ENCODE data around the gene MEIS2. TPM values are rescaled to one million over a fixed set of nuclear protein-coding genes. Genes with fewer than 3 reads are reported as not detected.

MEIS2 gene
- total RNA-seq, 4 donors from 2014 or later = 14.8 to 28.4 (median 20.4) TPM

DNA sequence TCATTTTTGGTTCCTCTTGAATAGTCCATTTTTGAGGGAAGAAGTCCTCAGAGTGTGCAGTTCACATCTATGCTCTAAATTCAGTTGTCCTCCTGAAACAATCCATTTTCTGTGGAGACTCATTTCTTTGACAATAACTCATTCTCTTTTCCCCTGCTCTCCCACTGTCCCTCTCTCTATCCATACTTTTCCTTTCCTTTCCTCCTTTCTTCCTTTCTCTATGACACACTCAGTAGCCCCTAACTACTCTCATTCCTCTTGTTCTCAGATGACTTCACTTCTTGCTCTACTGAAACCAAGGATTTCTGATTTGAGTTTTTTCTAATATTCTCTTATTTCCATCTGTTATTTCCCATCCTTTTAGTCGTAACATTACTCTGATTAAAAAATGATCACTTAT is 16.7 kb upstream of the MEIS2 start:
- H3K4me3 ChIP-seq (replicated peaks in 1 of 3) = no peak overlapping the region
- WGBS, 2 donors = 90 to 94% methylated on average over 1 of the region's 1 CpG
- DNase-seq = no peak
- intact Hi-C loops (cut with DNase I) = no loop called here
- peaks cover under 1% of the 10 kb centered on the region for H3K27me3 ChIP-seq
- H3K27ac ChIP-seq = no peak overlapping the region
- H3K9me3 ChIP-seq = no peaks in the 10 kb centered on the region
- H3K36me3 ChIP-seq = no peaks in the 10 kb centered on the region
- TF ChIP-seq, protein P1, sequence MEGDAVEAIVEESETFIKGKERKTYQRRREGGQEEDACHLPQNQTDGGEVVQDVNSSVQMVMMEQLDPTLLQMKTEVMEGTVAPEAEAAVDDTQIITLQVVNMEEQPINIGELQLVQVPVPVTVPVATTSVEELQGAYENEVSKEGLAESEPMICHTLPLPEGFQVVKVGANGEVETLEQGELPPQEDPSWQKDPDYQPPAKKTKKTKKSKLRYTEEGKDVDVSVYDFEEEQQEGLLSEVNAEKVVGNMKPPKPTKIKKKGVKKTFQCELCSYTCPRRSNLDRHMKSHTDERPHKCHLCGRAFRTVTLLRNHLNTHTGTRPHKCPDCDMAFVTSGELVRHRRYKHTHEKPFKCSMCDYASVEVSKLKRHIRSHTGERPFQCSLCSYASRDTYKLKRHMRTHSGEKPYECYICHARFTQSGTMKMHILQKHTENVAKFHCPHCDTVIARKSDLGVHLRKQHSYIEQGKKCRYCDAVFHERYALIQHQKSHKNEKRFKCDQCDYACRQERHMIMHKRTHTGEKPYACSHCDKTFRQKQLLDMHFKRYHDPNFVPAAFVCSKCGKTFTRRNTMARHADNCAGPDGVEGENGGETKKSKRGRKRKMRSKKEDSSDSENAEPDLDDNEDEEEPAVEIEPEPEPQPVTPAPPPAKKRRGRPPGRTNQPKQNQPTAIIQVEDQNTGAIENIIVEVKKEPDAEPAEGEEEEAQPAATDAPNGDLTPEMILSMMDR (IDR thresholded peaks at IDR 0.05) = no peak
- no peak for TF ChIP-seq POLR2A (IDR thresholded peaks at IDR 0.05)
- H3K4me1 ChIP-seq = no peaks in the 10 kb centered on the region

DNA sequence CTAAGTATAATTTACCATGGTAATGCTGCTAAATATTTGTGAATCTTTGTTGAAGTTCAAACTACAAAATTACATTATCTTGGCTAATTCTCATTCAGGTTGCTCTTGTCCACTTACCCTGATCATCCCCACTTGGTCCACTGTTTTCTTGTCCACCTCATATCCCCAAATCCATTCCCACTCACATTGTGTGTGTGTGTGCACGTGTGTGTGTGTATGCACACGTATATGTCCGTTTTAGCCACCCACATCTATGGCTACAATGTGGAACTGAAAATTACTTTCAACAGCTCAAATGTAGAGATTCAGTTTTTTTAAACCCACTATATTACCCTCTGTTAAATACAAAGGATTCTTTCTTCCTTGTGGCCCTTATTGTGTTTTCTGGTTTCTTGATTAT is 15.2 kb upstream of the MEIS2 start:
- Histone ChIP-seq H3K9me3 (no peaks in the 10 kb centered on the region), H3K4me1 (peaks cover 0 to 4% of the 10 kb centered on the region in 2 donors), H3K36me3 (no peaks in the 10 kb centered on the region), H3K27me3 (peaks cover 9% of the 10 kb centered on the region), H3K27ac (no peak overlapping the region), H3K4me3 (replicated peaks in 1 of 3) (no peak overlapping the region)
- intact Hi-C loops (cut with DNase I) = no loop called here
- TF ChIP-seq, protein P1 (IDR thresholded peaks at IDR 0.05) = no peak
- no peak for TF ChIP-seq POLR2A (IDR thresholded peaks at IDR 0.05)
- no peak for DNase-seq
- WGBS, 2 donors = 95 to 99% methylated on average over 3 of the region's 3 CpGs

DNA sequence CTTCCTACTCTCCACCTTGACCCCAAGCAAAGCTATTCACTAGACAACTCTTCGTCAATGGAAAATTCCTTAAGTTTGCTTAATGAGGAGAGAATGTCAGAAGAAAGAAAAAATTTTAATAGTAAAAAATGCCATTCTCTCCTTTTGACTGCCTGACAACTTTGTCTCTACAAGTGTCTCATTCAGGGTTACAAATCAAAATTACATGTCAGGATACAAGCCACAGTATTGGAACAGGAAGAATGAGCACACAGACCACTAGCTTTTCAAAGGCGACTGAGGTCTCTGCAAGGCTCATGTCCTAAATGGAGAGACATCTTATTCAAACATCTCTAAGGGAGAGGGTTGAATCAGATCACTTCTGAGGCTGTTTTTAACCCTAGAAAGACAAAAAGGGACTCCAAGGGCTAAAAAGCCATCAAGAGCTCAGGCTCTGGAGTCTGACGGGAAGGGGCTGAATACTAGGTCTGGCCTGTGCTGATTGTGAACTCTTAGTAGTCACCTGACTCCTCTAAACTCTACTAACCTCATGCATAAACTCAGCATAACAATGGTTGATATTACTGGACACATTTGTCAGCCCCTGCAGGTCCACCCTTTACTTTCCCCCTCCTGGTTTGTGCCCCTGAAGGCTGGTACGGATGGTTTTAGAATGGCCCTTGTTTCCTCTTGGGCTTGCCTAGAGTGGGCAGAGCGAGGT is 12.8 kb upstream of the MEIS2 start:
- Histone ChIP-seq H3K27me3 (peaks cover 24% of the 10 kb centered on the region), H3K36me3 (no peaks in the 10 kb centered on the region), H3K4me3 (replicated peaks in 1 of 3) (no peak overlapping the region), H3K9me3 (no peaks in the 10 kb centered on the region), H3K27ac (no peak overlapping the region), H3K4me1 (peaks cover 0 to 7% of the 10 kb centered on the region in 2 donors)
- intact Hi-C loops (cut with DNase I) = no loop called here
- 82 to 86% methylated on average over 5 of the region's 5 CpGs for WGBS, 2 donors
- DNase-seq = no peak
- no peak for TF ChIP-seq POLR2A (IDR thresholded peaks at IDR 0.05)
- TF ChIP-seq, protein P1 (IDR thresholded peaks at IDR 0.05) = no peak

DNA sequence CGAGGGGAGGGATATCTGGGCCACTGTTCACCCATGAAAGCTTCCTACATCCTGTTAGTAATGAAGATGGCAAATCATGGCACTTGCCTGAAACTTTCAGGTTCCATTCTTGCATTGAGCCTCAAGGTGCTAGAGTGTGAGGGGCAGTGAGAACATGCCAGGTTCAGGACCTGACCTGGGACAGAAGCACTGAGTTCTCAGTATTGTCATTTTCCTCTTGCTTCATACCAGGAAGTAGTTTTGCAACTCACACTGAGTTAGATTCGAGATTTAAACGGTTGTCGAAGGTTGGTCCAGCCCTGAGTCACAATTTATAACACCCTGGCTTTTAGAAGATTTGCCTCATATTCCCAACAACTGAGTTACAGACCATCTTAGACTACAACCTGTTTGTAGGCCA is 11.8 kb upstream of the MEIS2 start:
- TF ChIP-seq, protein P1 (IDR thresholded peaks at IDR 0.05) = no peak
- TF ChIP-seq POLR2A (IDR thresholded peaks at IDR 0.05) = no peak
- Histone ChIP-seq H3K36me3 (no peaks in the 10 kb centered on the region), H3K4me1 (peaks cover 0 to 7% of the 10 kb centered on the region in 2 donors), H3K4me3 (replicated peaks in 1 of 3) (no peak overlapping the region), H3K27me3 (peaks cover 29% of the 10 kb centered on the region), H3K9me3 (no peaks in the 10 kb centered on the region), H3K27ac (no peak overlapping the region)
- WGBS, 2 donors = 59 to 69% methylated on average over 4 of the region's 4 CpGs
- intact Hi-C loops (cut with DNase I) = no loop called here
- no peak for DNase-seq

DNA sequence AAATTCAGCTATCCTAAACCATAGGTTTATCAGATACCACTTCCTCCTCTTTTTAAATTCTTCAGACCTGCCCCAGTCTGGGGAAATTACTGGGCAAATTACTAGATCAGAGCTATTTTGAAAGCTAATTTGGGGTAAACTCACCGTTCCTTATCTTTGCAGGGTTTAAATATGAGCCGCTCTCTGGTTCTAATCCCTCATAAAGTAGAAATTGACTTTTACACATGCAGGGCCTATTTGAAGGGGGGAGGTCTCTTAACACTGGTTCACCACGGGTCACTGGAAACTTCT is 11.0 kb upstream of the MEIS2 start:
- no peak for TF ChIP-seq POLR2A (IDR thresholded peaks at IDR 0.05)
- TF ChIP-seq, protein P1 (IDR thresholded peaks at IDR 0.05) = no peak
- 67 to 79% methylated on average over 3 of the region's 3 CpGs for whole genome bisulfite sequencing, 2 donors
- intact Hi-C loops (cut with DNase I) = no loop called here
- no peak overlapping the region for H3K27ac ChIP-seq
- no peaks in the 10 kb centered on the region for H3K9me3 ChIP-seq
- no peaks in the 10 kb centered on the region for H3K36me3 ChIP-seq
- no peak for DNase-seq
- no peak overlapping the region for H3K4me3 ChIP-seq (replicated peaks in 1 of 3)
- H3K4me1 ChIP-seq = peaks cover 0 to 7% of the 10 kb centered on the region in 2 donors
- H3K27me3 ChIP-seq = peaks cover 33% of the 10 kb centered on the region

Data from thyroid gland (tissue), 4 donors.